Neural cell (in vitro differentiated cells): ENCODE data around the gene GPSM1. TPM values are rescaled to one million over a fixed set of nuclear protein-coding genes. Genes with fewer than 3 reads are reported as not detected.

Experiments
- H2AFZ ChIP-seq: fragments of 200-600, 300-800 bp; sonication (generic), shearing (Covaris generic); 2 replicates; pipeline ENCODE4 v1.6.0; 2014; ENCODE audit warnings: low read depth, mild to moderate bottlenecking, antibody characterized with exemption, low read length, moderate library complexity
- H3F3A ChIP-seq: fragments of 200-600 bp; shearing (Covaris generic); 2 replicates; pipeline ENCODE4 v1.6.1; 2016; ENCODE audit warnings: mild to moderate bottlenecking, moderate library complexity, mixed read lengths, antibody characterized with exemption, low read length; ENCODE audit not compliant: insufficient read depth, poor library complexity, severe bottlenecking
- H3K27ac ChIP-seq: fragments of 200-600, 300-800 bp; sonication (generic), shearing (Covaris generic); 2 replicates; pipeline ENCODE4 v1.5.1; 2014; ENCODE audit warnings: mild to moderate bottlenecking, low read length, moderate library complexity
- H3K27me3 ChIP-seq: fragments of 300-800, 200-600 bp; sonication (generic), shearing (Covaris generic); 2 replicates; pipeline ENCODE4 v1.6.0; 2014; ENCODE audit warnings: mild to moderate bottlenecking, low read depth, low read length, moderate library complexity; ENCODE audit not compliant: insufficient read depth
- H3K36me3 ChIP-seq: fragments of 300-800, 200-600 bp; sonication (generic), shearing (Covaris generic); 2 replicates; pipeline ENCODE4 v1.5.1; 2014; ENCODE audit warnings: mild to moderate bottlenecking, antibody characterized with exemption, low read length, moderate library complexity; ENCODE audit not compliant: insufficient read depth
- H3K4me2 ChIP-seq: fragments of 300-800, 200-600 bp; sonication (generic), shearing (Covaris generic); 2 replicates; pipeline ENCODE4 v1.6.0; 2014; ENCODE audit warnings: mild to moderate bottlenecking, low read length
- H3K4me3 ChIP-seq: fragments of 300-800, 200-600 bp; sonication (generic), shearing (Covaris generic); 2 replicates; pipeline ENCODE4 v1.5.1; 2014; ENCODE audit warnings: mild to moderate bottlenecking, low read length, moderate library complexity
- H3K79me2 ChIP-seq: fragments of 200-600 bp; shearing (Covaris generic); replicated peaks from 2 replicates; pipeline ENCODE4 v1.6.0; 2014; ENCODE audit warnings: mild to moderate bottlenecking, low read length, moderate library complexity; ENCODE audit not compliant: insufficient read depth
- H3K9ac ChIP-seq: fragments of 300-800, 200-600 bp; sonication (generic), shearing (Covaris generic); 2 replicates; pipeline ENCODE4 v1.6.1; 2016; ENCODE audit warnings: mild to moderate bottlenecking, low read length, mixed read lengths
- H3K9me2 ChIP-seq: fragments of 200-600 bp; shearing (Covaris generic); 2 replicates; pipeline ENCODE4 v1.6.1; 2016; ENCODE audit warnings: mild to moderate bottlenecking, low read length, mixed read lengths; ENCODE audit not compliant: insufficient read depth
- H3K9me3 ChIP-seq: fragments of 200-600, 300-800 bp; sonication (generic), shearing (Covaris generic); 2 replicates; pipeline ENCODE4 v1.6.1; 2016; ENCODE audit warnings: mild to moderate bottlenecking, mixed run types, low read length, moderate library complexity, mixed read lengths
- H4K20me1 ChIP-seq: fragments of 200-600 bp; shearing (Covaris generic); 2 replicates; pipeline ENCODE4 v1.6.1; 2016; ENCODE audit warnings: mild to moderate bottlenecking, mixed run types; ENCODE audit not compliant: insufficient read depth
- EP300 ChIP-seq: fragments of 450-650 bp; conservative IDR thresholded peaks from 2 replicates; pipeline ENCODE4 v1.6.1; 2014; ENCODE audit warnings: antibody characterized with exemption, mild to moderate bottlenecking, moderate library complexity; ENCODE audit not compliant: poor library complexity, severe bottlenecking
- EZH2 ChIP-seq: fragments of 200-600, 300-800 bp; shearing (Covaris generic), sonication (generic); IDR thresholded peaks from 2 replicates; pipeline ENCODE4 v1.6.1; 2014; ENCODE audit warnings: antibody characterized with exemption, low read length, borderline replicate concordance, mild to moderate bottlenecking; ENCODE audit not compliant: insufficient read depth, poor library complexity, severe bottlenecking
- MXI1 ChIP-seq: fragments of 450-650 bp; conservative IDR thresholded peaks from 2 replicates; pipeline ENCODE4 v1.6.1; 2014; ENCODE audit warnings: antibody characterized with exemption, mild to moderate bottlenecking; ENCODE audit not compliant: poor library complexity, severe bottlenecking
- POLR2AphosphoS5 ChIP-seq: IDR thresholded peaks from 2 replicates; pipeline ENCODE4 v1.6.1; 2012
- RAD21 ChIP-seq: fragments of 450-650 bp; conservative IDR thresholded peaks from 2 replicates; pipeline ENCODE4 v1.6.1; 2014; ENCODE audit warnings: antibody characterized with exemption, mild to moderate bottlenecking, moderate library complexity
- SMC3 ChIP-seq: fragments of 450-650 bp; conservative IDR thresholded peaks from 2 replicates; pipeline ENCODE4 v1.6.1; 2014; ENCODE audit warnings: antibody characterized with exemption, mild to moderate bottlenecking, moderate library complexity; ENCODE audit not compliant: poor library complexity
- TAF1 ChIP-seq: IDR thresholded peaks from 2 replicates; pipeline ENCODE4 v1.6.1; 2012; ENCODE audit warnings: low read depth
- polyA plus RNA-seq: library from polyadenylated mRNA; depleted of rRNA; stranded (reverse); fragments of >200 nt; gene quantifications from 2 replicates; pipeline ENCODE4 v1.2.3, GENCODE V29; 2014
- TF ChIP-seq, protein P1 (sequence below): fragments of 450-650 bp; IDR thresholded peaks from 2 replicates; pipeline ENCODE4 v1.5.1; 2014; ENCODE audit warnings: antibody characterized with exemption, mild to moderate bottlenecking, moderate library complexity; ENCODE audit not compliant: poor library complexity, severe bottlenecking
- TF ChIP-seq, protein P2 (sequence below): IDR thresholded peaks from 2 replicates; pipeline ENCODE4 v1.6.1; 2012; ENCODE audit warnings: borderline replicate concordance

GPSM1 gene
- polyA plus RNA-seq, 1 donor from 2014 or later: 117 TPM

DNA sequence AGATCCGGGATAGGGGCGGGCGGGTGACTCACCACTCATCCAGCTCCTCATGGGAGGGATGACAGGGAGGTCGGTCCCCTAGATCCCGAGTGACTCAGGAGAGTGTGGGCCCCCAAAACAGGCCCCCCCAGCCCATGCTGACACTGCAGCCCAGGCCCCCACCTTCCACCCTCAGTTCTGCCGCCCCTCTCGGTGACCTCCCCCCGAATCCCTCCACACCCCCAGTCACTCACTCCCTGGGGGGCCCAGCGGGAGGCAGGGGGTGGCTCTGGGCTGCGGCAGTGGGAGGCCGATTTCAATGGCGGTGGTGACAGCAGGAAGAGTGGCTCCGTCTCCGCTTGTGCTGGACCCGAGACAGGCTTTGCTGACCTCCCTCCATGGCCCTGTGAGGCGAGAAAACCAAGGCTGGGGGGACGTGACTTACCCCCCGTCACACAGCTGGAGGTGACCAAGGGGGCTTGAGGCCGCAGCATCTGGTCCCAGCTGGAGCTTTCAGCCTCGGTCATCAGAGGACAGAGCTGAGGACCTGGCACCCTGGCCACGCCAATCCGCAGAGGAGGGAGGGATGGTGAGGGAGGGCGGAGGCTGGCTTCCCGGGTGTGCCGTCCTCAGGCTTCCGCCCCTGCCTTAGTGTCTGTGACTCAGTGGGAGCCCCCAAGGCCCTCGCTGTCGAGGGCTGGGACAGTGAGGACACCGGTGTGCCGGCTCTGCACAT is 9.0 kb downstream of the GPSM1 start:
- no peak for TF ChIP-seq SMC3
- TF ChIP-seq, protein P1, sequence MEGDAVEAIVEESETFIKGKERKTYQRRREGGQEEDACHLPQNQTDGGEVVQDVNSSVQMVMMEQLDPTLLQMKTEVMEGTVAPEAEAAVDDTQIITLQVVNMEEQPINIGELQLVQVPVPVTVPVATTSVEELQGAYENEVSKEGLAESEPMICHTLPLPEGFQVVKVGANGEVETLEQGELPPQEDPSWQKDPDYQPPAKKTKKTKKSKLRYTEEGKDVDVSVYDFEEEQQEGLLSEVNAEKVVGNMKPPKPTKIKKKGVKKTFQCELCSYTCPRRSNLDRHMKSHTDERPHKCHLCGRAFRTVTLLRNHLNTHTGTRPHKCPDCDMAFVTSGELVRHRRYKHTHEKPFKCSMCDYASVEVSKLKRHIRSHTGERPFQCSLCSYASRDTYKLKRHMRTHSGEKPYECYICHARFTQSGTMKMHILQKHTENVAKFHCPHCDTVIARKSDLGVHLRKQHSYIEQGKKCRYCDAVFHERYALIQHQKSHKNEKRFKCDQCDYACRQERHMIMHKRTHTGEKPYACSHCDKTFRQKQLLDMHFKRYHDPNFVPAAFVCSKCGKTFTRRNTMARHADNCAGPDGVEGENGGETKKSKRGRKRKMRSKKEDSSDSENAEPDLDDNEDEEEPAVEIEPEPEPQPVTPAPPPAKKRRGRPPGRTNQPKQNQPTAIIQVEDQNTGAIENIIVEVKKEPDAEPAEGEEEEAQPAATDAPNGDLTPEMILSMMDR: no peak
- no peak for TF ChIP-seq MXI1
- TF ChIP-seq POLR2AphosphoS5: no peak
- TF ChIP-seq RAD21: no peak
- TF ChIP-seq EP300: no peak
- TF ChIP-seq TAF1: no peak
- no peak for TF ChIP-seq EZH2
- TF ChIP-seq, protein P2, sequence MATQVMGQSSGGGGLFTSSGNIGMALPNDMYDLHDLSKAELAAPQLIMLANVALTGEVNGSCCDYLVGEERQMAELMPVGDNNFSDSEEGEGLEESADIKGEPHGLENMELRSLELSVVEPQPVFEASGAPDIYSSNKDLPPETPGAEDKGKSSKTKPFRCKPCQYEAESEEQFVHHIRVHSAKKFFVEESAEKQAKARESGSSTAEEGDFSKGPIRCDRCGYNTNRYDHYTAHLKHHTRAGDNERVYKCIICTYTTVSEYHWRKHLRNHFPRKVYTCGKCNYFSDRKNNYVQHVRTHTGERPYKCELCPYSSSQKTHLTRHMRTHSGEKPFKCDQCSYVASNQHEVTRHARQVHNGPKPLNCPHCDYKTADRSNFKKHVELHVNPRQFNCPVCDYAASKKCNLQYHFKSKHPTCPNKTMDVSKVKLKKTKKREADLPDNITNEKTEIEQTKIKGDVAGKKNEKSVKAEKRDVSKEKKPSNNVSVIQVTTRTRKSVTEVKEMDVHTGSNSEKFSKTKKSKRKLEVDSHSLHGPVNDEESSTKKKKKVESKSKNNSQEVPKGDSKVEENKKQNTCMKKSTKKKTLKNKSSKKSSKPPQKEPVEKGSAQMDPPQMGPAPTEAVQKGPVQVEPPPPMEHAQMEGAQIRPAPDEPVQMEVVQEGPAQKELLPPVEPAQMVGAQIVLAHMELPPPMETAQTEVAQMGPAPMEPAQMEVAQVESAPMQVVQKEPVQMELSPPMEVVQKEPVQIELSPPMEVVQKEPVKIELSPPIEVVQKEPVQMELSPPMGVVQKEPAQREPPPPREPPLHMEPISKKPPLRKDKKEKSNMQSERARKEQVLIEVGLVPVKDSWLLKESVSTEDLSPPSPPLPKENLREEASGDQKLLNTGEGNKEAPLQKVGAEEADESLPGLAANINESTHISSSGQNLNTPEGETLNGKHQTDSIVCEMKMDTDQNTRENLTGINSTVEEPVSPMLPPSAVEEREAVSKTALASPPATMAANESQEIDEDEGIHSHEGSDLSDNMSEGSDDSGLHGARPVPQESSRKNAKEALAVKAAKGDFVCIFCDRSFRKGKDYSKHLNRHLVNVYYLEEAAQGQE: no peak
- Histone ChIP-seq H3K27ac (no peak overlapping the region), H3F3A (no peaks in the 10 kb centered on the region), H3K9me2 (no peaks in the 10 kb centered on the region), H3K4me3 (no peak overlapping the region), H3K79me2 (no peaks in the 10 kb centered on the region), H3K9me3 (no peaks in the 10 kb centered on the region), H3K4me2 (no peak overlapping the region), H3K36me3 (no peaks in the 10 kb centered on the region), H4K20me1 (no peaks in the 10 kb centered on the region), H3K27me3 (no peaks in the 10 kb centered on the region), H2AFZ (no peak overlapping the region), H3K9ac (no peak overlapping the region)

DNA sequence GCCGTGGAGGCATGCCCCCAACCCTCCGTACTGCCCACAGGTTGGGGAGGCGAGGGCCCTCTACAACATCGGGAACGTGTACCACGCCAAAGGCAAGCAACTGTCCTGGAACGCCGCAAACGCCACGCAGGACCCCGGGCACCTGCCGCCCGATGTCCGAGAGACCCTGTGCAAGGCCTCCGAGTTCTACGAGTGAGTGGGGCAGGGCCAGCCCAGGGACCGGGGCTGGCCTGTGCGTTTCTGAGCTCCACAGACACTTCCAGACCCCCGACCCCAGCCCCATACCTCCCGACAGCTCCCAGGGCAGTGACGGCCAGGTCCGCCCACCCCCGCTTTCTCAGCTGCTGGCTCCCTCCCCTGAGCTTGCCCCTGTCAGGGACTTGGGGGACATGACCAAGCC is 9.5 kb downstream of the GPSM1 start:
- Histone ChIP-seq H3K79me2 (no peaks in the 10 kb centered on the region), H3K4me3 (no peak overlapping the region), H3K36me3 (no peaks in the 10 kb centered on the region), H3F3A (no peaks in the 10 kb centered on the region), H3K9me3 (no peaks in the 10 kb centered on the region), H2AFZ (no peak overlapping the region), H3K27me3 (no peaks in the 10 kb centered on the region), H3K27ac (no peak overlapping the region), H4K20me1 (no peaks in the 10 kb centered on the region), H3K4me2 (no peak overlapping the region), H3K9ac (no peak overlapping the region), H3K9me2 (no peaks in the 10 kb centered on the region)
- no peak for TF ChIP-seq MXI1
- no peak for TF ChIP-seq POLR2AphosphoS5
- no peak for TF ChIP-seq EP300
- no peak for TF ChIP-seq SMC3
- TF ChIP-seq, protein P2: no peak
- TF ChIP-seq TAF1: no peak
- TF ChIP-seq, protein P1: no peak
- no peak for TF ChIP-seq EZH2
- TF ChIP-seq RAD21: no peak
